ENCODE measurements around the gene DLX2. TPM values are rescaled to one million over a fixed set of nuclear protein-coding genes. Genes with fewer than 3 reads are reported as not detected.
A peak's percentile ranks its signal among the peaks of the same experiment; 100 is the strongest.

DLX2 gene
- polyA plus RNA-seq, 1 donor = 1.1 TPM

DNA sequence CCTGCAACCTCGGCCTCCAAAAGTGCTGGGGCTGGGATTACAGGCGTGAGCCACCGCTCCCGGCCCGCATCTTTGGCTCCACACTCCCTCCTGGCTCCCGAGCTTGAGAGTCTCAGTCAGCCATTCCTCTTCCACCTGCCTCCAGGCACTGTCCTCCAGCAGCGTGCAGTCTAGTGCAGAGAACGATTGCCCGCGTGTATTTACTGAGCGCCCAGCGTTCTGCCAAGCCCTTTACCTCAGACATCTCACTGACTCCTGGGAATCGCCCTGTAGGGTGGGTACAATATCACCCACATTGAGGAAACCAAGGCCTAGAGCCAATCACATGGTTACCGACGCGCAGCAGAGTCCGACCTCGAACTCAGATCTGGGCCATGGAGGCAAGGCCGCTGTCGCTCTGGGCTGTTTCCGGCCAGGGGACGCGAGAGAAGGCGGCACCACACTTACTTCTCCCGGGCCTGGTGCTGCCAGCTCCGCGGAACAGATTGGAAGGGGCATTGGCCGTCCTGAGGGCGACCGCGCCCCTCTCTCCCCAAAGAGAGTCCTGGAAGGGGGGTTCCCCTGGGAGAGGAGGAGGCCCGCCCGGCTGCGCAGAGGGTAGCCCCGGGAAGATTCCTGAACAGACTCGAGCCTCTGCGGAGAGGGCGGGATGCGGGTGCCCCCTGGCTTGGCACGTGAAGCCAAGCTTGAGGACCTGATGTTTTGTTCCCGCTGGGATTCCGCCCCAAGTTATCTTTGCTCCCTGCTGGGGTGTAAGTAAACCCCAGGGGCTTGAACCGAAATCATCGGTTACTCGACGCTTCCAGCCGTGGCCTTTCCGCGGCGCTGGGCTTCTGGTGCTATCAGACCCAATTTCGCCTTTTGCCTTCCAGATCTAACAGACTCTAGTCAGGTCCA, 5.2 kb upstream of the DLX2 start:
- H3K36me3 ChIP-seq (ENCODE audit: control insufficient read depth, insufficient read depth, low read length) = no peaks in the 10 kb centered on the region
- peaks cover 83% of the 10 kb centered on the region for H3K27me3 ChIP-seq (ENCODE audit: control insufficient read depth, insufficient read depth, low read length)
- peaks cover 10% of the 10 kb centered on the region for H3K4me1 ChIP-seq (ENCODE audit: control insufficient read depth, insufficient read depth, low read length)
- no peak overlapping the region for H3K27ac ChIP-seq (ENCODE audit: low read length)
- H3K4me3 ChIP-seq (ENCODE audit: low read length) = no peak overlapping the region
- H3K9me3 ChIP-seq (ENCODE audit: control insufficient read depth, low read depth, low read length) = peaks cover 3% of the 10 kb centered on the region
- WGBS (ENCODE audit: insufficient coverage, low lambda C conversion rate) = no CpG with 5 or more reads among the region's 51 CpGs
- DNase-seq = no peak

DNA sequence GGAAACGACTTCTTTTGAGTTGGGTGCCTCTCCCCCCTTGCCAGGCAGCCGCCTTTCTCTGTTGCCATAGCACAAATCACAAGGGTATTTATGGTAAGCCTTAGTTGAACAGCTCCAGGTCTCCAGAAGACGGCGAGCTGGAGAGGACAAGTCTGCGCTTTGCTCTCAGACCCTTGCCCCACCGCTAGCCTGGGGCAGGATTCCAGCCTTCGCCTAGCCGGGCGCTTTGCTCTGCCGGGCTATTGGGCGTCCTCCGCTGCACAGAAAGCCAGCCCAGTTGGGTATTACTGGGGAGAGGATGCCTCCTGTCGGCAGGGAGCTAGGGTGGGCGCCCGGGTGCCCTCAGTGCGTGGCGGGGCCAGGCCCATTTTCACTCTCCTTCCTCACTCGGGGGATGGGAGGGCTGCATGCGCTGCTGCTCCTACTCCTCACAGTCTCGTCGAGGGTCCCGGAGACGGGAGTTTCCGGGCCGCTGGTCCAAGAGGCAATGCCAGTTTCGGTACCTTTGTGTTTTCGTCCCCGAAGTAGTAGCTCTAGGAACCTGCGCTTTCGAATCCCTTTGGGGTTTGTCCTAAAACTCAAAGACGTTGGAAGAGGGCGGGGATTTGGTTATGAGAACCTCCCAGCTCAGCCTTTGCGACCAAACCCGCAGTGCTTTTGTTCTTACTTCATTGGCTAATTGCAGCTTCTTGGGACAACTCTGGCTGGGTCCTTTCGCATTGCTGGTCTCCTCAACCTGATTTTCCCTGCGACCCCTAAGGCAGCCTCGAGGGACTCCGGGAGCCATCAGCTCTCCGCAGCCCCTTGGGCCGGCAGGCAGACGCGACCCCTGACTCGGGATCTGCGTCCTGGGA, 3.6 kb upstream of the DLX2 start:
- peaks cover 10% of the 10 kb centered on the region for H3K9me3 ChIP-seq (ENCODE audit: control insufficient read depth, low read depth, low read length)
- no peak overlapping the region for H3K4me3 ChIP-seq (ENCODE audit: low read length)
- peaks cover 22% of the 10 kb centered on the region for H3K4me1 ChIP-seq (ENCODE audit: control insufficient read depth, insufficient read depth, low read length)
- H3K27me3 ChIP-seq (ENCODE audit: control insufficient read depth, insufficient read depth, low read length) = peaks cover 89% of the 10 kb centered on the region
- DNase-seq = peak in 1 of 2 donors; percentile 36
- no CpG with 5 or more reads among the region's 44 CpGs for WGBS (ENCODE audit: insufficient coverage, low lambda C conversion rate)
- no peaks in the 10 kb centered on the region for H3K36me3 ChIP-seq (ENCODE audit: control insufficient read depth, insufficient read depth, low read length)
- H3K27ac ChIP-seq (ENCODE audit: low read length) = no peak overlapping the region

DNA sequence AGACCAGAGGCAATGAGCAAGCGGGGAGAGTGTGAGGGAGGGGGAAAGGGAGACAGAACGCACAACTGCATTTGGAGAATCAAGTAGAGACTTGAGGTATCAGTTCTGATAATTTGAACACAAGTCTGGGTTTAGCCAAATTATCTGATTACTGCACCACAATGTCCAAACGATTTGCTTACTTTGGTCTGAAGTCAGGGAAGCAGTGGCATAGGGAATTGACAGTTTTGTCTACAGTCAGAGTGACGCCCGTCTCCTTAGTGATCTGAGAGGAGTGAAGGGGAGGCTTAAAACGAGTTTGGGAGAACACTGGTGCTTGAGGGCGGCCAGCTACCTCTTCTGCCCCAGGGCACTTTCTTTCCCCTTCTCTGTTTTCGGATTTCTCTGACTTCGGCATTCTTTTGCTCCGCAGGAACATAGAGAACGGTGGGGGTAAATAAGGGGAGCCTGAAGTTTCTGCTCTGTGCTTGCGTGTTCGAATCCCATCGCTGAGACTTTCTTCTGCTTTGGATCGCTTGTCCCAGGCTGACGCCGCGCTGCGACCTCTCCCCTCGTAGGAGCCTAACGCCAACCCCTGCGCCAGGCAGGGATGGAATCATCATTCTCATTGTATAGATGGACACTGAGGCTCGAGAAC, 2.9 kb upstream of the DLX2 start:
- Histone ChIP-seq H3K27me3 (ENCODE audit: control insufficient read depth, insufficient read depth, low read length) (peaks cover 96% of the 10 kb centered on the region), H3K36me3 (ENCODE audit: control insufficient read depth, insufficient read depth, low read length) (no peaks in the 10 kb centered on the region), H3K27ac (ENCODE audit: low read length) (no peak overlapping the region), H3K4me3 (ENCODE audit: low read length) (no peak overlapping the region), H3K4me1 (ENCODE audit: control insufficient read depth, insufficient read depth, low read length) (peaks cover 25% of the 10 kb centered on the region), H3K9me3 (ENCODE audit: control insufficient read depth, low read depth, low read length) (peaks cover 12% of the 10 kb centered on the region)
- DNase-seq = no peak
- WGBS (ENCODE audit: insufficient coverage, low lambda C conversion rate) = 50% methylated on average over 1 of the region's 23 CpGs

GRCh38 chr2:172103471-172104272, 972 bp upstream of the DLX2 start:
- peaks cover 18% of the 10 kb centered on the region for H3K9me3 ChIP-seq (ENCODE audit: control insufficient read depth, low read depth, low read length)
- no peak overlapping the region for H3K27ac ChIP-seq (ENCODE audit: low read length)
- no CpG with 5 or more reads among the region's 25 CpGs for WGBS (ENCODE audit: insufficient coverage, low lambda C conversion rate)
- DNase-seq = peak; percentile 69 to 71
- H3K36me3 ChIP-seq (ENCODE audit: control insufficient read depth, insufficient read depth, low read length) = no peaks in the 10 kb centered on the region
- H3K4me1 ChIP-seq (ENCODE audit: control insufficient read depth, insufficient read depth, low read length) = peaks cover 28% of the 10 kb centered on the region
- no peak overlapping the region for H3K4me3 ChIP-seq (ENCODE audit: low read length)
- H3K27me3 ChIP-seq (ENCODE audit: control insufficient read depth, insufficient read depth, low read length) = peaks cover 99% of the 10 kb centered on the region

GRCh38 chr2:172101821-172102390, 794 bp downstream of the DLX2 start:
- peaks cover 21% of the 10 kb centered on the region for H3K9me3 ChIP-seq (ENCODE audit: control insufficient read depth, low read depth, low read length)
- H3K4me3 ChIP-seq (ENCODE audit: low read length) = peak overlapping the region; percentile 29
- no peak overlapping the region for H3K27ac ChIP-seq (ENCODE audit: low read length)
- WGBS (ENCODE audit: insufficient coverage, low lambda C conversion rate) = no CpG with 5 or more reads among the region's 36 CpGs
- peaks cover 26% of the 10 kb centered on the region for H3K4me1 ChIP-seq (ENCODE audit: control insufficient read depth, insufficient read depth, low read length)
- H3K27me3 ChIP-seq (ENCODE audit: control insufficient read depth, insufficient read depth, low read length) = peaks cover 99% of the 10 kb centered on the region
- DNase-seq = peak in 1 of 2 donors; percentile 33
- no peaks in the 10 kb centered on the region for H3K36me3 ChIP-seq (ENCODE audit: control insufficient read depth, insufficient read depth, low read length)

DNA sequence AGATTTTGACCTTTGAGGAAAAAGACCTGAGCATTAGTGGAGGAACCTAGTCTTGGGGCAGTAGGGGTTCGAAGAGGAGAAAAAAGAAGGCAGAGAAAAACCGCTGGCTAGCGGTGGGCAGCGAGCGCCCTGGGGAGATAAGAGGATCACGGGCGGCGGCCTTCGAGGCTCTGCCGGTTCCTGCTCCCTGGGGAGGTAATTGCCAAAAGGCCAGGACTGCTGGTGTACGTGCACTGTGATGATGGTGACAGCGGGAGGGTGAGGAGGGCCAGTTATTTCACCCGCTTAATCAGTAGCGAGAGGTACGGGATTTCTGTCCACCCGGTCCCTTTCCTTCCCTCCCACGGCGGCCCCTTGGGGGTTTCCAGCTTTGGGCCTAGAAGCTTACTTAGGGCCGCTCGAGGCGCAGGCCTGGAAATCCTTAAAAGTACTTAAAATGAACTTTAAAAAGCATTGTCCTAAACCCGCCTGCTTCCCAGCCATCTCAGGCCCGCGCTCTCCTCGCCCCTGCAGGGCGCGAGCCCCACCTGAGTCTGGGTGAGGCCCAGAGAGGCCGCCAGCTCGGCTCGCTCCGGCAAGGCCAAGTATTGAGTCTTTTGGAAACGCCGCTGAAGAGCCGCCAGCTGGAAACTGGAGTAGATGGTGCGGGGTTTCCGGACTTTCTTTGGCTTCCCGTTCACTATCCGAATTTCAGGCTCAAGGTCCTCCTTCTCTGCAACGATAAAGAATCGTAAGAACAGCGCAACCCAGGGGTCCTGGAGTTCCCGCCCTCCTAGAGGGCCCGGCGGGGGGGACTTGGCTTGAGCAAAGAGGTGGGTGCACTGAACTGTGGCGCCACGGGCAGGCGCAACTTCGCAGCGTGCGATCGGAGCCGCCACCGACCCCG, 1.5 kb downstream of the DLX2 start:
- Histone ChIP-seq H3K36me3 (ENCODE audit: control insufficient read depth, insufficient read depth, low read length) (no peaks in the 10 kb centered on the region), H3K27ac (ENCODE audit: low read length) (no peak overlapping the region), H3K27me3 (ENCODE audit: control insufficient read depth, insufficient read depth, low read length) (peaks cover 99% of the 10 kb centered on the region), H3K9me3 (ENCODE audit: control insufficient read depth, low read depth, low read length) (peaks cover 25% of the 10 kb centered on the region), H3K4me3 (ENCODE audit: low read length) (peak overlapping the region; percentile 20), H3K4me1 (ENCODE audit: control insufficient read depth, insufficient read depth, low read length) (peaks cover 31% of the 10 kb centered on the region)
- DNase-seq = no peak
- no CpG with 5 or more reads among the region's 54 CpGs for WGBS (ENCODE audit: insufficient coverage, low lambda C conversion rate)

DNA sequence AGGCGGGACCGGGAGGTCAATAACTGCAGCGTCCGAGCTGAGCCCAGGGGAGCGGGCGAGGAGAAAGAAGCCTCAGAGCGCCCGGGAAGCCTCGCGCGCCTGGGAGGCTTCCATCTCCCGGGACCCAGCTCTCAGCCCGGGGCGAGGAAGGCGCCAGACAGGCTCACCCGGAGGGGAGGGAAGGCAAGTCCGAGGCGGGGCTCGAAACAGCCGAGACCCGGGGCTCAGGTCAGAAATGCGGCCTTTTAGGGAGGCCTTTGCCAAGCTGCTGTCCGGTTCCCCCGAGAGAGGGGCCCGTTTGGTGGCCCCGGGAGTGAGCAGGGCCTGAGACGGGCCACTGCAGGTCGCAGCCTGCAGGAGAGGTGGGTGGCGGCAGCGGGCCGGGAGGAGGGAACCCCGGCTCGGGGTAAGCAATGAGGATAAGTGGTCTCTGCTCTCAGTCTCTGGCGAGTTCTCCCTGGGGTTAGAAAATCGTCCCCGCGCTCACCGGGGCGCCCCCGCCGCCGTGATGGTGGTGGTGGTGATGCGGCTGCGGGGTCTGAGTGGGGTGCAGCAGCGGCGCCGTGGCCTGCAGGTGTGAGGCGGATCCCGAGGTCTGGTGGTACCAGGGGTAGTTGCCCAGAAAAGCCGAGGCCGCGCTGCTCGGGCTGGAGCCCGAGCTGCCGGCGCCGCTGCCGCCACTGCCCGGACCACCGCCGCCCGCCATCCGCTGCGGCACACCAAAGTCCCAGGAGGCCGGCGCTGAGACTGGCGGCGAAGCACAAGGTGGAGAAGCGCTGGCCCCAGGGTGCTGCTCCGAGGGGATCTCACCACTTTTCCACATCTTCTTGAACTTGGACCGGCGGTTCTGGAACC, 2.4 kb downstream of the DLX2 start:
- no peak overlapping the region for H3K27ac ChIP-seq (ENCODE audit: low read length)
- peak overlapping the region; percentile 20 for H3K4me3 ChIP-seq (ENCODE audit: low read length)
- peaks cover 99% of the 10 kb centered on the region for H3K27me3 ChIP-seq (ENCODE audit: control insufficient read depth, insufficient read depth, low read length)
- no peaks in the 10 kb centered on the region for H3K36me3 ChIP-seq (ENCODE audit: control insufficient read depth, insufficient read depth, low read length)
- H3K9me3 ChIP-seq (ENCODE audit: control insufficient read depth, low read depth, low read length) = peaks cover 28% of the 10 kb centered on the region
- H3K4me1 ChIP-seq (ENCODE audit: control insufficient read depth, insufficient read depth, low read length) = peaks cover 34% of the 10 kb centered on the region
- DNase-seq = no peak
- WGBS (ENCODE audit: insufficient coverage, low lambda C conversion rate) = no CpG with 5 or more reads among the region's 72 CpGs

DNA sequence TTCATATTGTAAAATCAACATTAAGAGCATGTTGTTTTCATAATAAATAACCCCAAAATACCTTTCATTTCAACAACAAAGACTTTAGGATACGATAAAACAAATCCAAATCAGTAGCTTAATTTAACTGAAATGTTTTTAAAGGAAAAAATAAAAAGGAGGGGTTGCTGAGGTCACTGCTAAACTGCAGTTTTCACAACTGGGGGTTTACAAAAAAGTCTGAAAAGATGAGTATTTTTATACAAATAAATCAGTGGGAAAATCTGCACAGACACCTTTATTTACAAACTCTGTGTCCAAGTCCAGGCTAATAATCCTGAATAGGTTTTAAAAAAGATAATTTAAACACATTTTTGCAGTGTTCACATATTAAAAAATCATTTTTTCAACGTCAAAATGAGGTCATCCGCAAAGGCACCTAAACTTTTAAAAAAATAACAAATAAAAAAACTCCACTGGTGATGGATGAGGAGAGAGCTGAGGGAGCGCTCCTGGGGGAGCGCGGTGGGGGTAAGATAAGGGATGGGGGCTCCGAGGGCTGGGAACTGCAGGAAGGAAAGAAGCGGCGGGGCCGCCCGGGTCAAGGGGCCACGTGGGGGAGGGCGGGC, 3.1 kb downstream of the DLX2 start:
- Histone ChIP-seq H3K27ac (ENCODE audit: low read length) (no peak overlapping the region), H3K4me3 (ENCODE audit: low read length) (no peak overlapping the region), H3K4me1 (ENCODE audit: control insufficient read depth, insufficient read depth, low read length) (peaks cover 39% of the 10 kb centered on the region), H3K27me3 (ENCODE audit: control insufficient read depth, insufficient read depth, low read length) (peaks cover 99% of the 10 kb centered on the region), H3K9me3 (ENCODE audit: control insufficient read depth, low read depth, low read length) (peaks cover 33% of the 10 kb centered on the region), H3K36me3 (ENCODE audit: control insufficient read depth, insufficient read depth, low read length) (no peaks in the 10 kb centered on the region)
- 4% methylated on average over 3 of the region's 13 CpGs for WGBS (ENCODE audit: insufficient coverage, low lambda C conversion rate)
- no peak for DNase-seq

Measured in large intestine (tissue), 3 donors.